ENCODE data around the gene FCN1.

DNA sequence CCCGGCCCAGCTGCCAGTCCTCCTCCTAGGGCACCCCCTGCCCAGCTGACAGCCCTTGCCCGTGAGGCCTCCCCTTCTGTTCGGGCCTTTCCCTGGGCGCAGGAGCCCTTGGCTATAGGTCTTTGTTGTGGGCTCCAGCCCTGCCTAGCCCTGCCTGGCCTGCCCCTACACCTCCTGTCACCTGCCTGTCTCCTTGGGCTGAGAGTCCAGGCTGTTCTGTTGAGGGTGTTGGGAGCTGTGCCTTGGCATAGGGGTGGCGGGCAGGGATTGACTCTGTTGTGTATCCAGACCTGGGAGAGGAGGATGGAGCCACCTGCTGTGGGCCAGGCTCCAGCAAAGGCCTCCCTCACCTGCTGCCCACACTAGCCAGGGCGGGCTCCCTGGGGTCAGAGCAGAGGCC is 25.5 kb downstream of the FCN1 start:
- TF ChIP-seq TAF1 (IDR thresholded peaks at IDR 0.05; ENCODE audit: low read depth, low read length), result no peak
- TF ChIP-seq, protein P1, sequence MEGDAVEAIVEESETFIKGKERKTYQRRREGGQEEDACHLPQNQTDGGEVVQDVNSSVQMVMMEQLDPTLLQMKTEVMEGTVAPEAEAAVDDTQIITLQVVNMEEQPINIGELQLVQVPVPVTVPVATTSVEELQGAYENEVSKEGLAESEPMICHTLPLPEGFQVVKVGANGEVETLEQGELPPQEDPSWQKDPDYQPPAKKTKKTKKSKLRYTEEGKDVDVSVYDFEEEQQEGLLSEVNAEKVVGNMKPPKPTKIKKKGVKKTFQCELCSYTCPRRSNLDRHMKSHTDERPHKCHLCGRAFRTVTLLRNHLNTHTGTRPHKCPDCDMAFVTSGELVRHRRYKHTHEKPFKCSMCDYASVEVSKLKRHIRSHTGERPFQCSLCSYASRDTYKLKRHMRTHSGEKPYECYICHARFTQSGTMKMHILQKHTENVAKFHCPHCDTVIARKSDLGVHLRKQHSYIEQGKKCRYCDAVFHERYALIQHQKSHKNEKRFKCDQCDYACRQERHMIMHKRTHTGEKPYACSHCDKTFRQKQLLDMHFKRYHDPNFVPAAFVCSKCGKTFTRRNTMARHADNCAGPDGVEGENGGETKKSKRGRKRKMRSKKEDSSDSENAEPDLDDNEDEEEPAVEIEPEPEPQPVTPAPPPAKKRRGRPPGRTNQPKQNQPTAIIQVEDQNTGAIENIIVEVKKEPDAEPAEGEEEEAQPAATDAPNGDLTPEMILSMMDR (IDR thresholded peaks at IDR 0.05; ENCODE audit: control extremely low read depth in 1 of 3, insufficient read depth in 1 of 3, low read depth in 1 of 3, low read length in 3 of 3), result no peak
- TF ChIP-seq JUND (IDR thresholded peaks at IDR 0.05; ENCODE audit: low read length), result no peak
- no peak for TF ChIP-seq POLR2A (IDR thresholded peaks at IDR 0.05; ENCODE audit: control extremely low read depth in 1 of 2, low read depth in 2 of 2, low read length in 2 of 2)
- no peak for TF ChIP-seq POLR2AphosphoS5 (IDR thresholded peaks at IDR 0.05; ENCODE audit: low read depth, low read length)
- no peak for TF ChIP-seq RAD21 (IDR thresholded peaks at IDR 0.05 in 1 of 2, conservative IDR thresholded peaks at IDR 0.05 in 1 of 2; ENCODE audit: low read depth in 2 of 2, low read length in 2 of 2)
- TF ChIP-seq EZH2 (IDR thresholded peaks at IDR 0.05; ENCODE audit: low read depth, low read length, severe bottlenecking), result no peak
- TF ChIP-seq CBX5 (IDR thresholded peaks at IDR 0.05; ENCODE audit: low read depth, low read length), result no peak
- TF ChIP-seq, protein P2, sequence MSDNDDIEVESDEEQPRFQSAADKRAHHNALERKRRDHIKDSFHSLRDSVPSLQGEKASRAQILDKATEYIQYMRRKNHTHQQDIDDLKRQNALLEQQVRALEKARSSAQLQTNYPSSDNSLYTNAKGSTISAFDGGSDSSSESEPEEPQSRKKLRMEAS (IDR thresholded peaks at IDR 0.05), result no peak
- TF ChIP-seq EP300 (IDR thresholded peaks at IDR 0.05; ENCODE audit: borderline replicate concordance in 1 of 2, low read depth in 2 of 2, low read length in 2 of 2), result no peak
- TF ChIP-seq TCF12 (IDR thresholded peaks at IDR 0.05; ENCODE audit: low read depth, low read length), result no peak
- no peak for TF ChIP-seq TEAD4 (IDR thresholded peaks at IDR 0.05; ENCODE audit: low read depth, low read length)
- no peak for TF ChIP-seq YY1 (IDR thresholded peaks at IDR 0.05; ENCODE audit: low read depth, low read length)
- TF ChIP-seq BACH1 (IDR thresholded peaks at IDR 0.05; ENCODE audit: low read length), result no peak

Data from H1 (cell line).